Neural cell (in vitro differentiated cells): ENCODE data around the gene ATP2C2. TPM values are rescaled to one million over a fixed set of nuclear protein-coding genes. Genes with fewer than 3 reads are reported as not detected.

Experiments
- H2AFZ ChIP-seq: fragments of 200-600, 300-800 bp; sonication (generic), shearing (Covaris generic); 2 replicates; pipeline ENCODE4 v1.6.0; 2014; ENCODE audit warnings: low read depth, mild to moderate bottlenecking, antibody characterized with exemption, low read length, moderate library complexity
- H3F3A ChIP-seq: fragments of 200-600 bp; shearing (Covaris generic); 2 replicates; pipeline ENCODE4 v1.6.1; 2016; ENCODE audit warnings: mild to moderate bottlenecking, moderate library complexity, mixed read lengths, antibody characterized with exemption, low read length; ENCODE audit not compliant: insufficient read depth, poor library complexity, severe bottlenecking
- H3K27ac ChIP-seq: fragments of 200-600, 300-800 bp; sonication (generic), shearing (Covaris generic); 2 replicates; pipeline ENCODE4 v1.5.1; 2014; ENCODE audit warnings: mild to moderate bottlenecking, low read length, moderate library complexity
- H3K27me3 ChIP-seq: fragments of 300-800, 200-600 bp; sonication (generic), shearing (Covaris generic); 2 replicates; pipeline ENCODE4 v1.6.0; 2014; ENCODE audit warnings: mild to moderate bottlenecking, low read depth, low read length, moderate library complexity; ENCODE audit not compliant: insufficient read depth
- H3K36me3 ChIP-seq: fragments of 300-800, 200-600 bp; sonication (generic), shearing (Covaris generic); 2 replicates; pipeline ENCODE4 v1.5.1; 2014; ENCODE audit warnings: mild to moderate bottlenecking, antibody characterized with exemption, low read length, moderate library complexity; ENCODE audit not compliant: insufficient read depth
- H3K4me2 ChIP-seq: fragments of 300-800, 200-600 bp; sonication (generic), shearing (Covaris generic); 2 replicates; pipeline ENCODE4 v1.6.0; 2014; ENCODE audit warnings: mild to moderate bottlenecking, low read length
- H3K4me3 ChIP-seq: fragments of 300-800, 200-600 bp; sonication (generic), shearing (Covaris generic); 2 replicates; pipeline ENCODE4 v1.5.1; 2014; ENCODE audit warnings: mild to moderate bottlenecking, low read length, moderate library complexity
- H3K79me2 ChIP-seq: fragments of 200-600 bp; shearing (Covaris generic); replicated peaks from 2 replicates; pipeline ENCODE4 v1.6.0; 2014; ENCODE audit warnings: mild to moderate bottlenecking, low read length, moderate library complexity; ENCODE audit not compliant: insufficient read depth
- H3K9ac ChIP-seq: fragments of 300-800, 200-600 bp; sonication (generic), shearing (Covaris generic); 2 replicates; pipeline ENCODE4 v1.6.1; 2016; ENCODE audit warnings: mild to moderate bottlenecking, low read length, mixed read lengths
- H3K9me2 ChIP-seq: fragments of 200-600 bp; shearing (Covaris generic); 2 replicates; pipeline ENCODE4 v1.6.1; 2016; ENCODE audit warnings: mild to moderate bottlenecking, low read length, mixed read lengths; ENCODE audit not compliant: insufficient read depth
- H3K9me3 ChIP-seq: fragments of 200-600, 300-800 bp; sonication (generic), shearing (Covaris generic); 2 replicates; pipeline ENCODE4 v1.6.1; 2016; ENCODE audit warnings: mild to moderate bottlenecking, mixed run types, low read length, moderate library complexity, mixed read lengths
- H4K20me1 ChIP-seq: fragments of 200-600 bp; shearing (Covaris generic); 2 replicates; pipeline ENCODE4 v1.6.1; 2016; ENCODE audit warnings: mild to moderate bottlenecking, mixed run types; ENCODE audit not compliant: insufficient read depth
- CTCF ChIP-seq: fragments of 450-650 bp; IDR thresholded peaks from 2 replicates; pipeline ENCODE4 v1.5.1; 2014; ENCODE audit warnings: antibody characterized with exemption, mild to moderate bottlenecking, moderate library complexity; ENCODE audit not compliant: poor library complexity, severe bottlenecking
- EP300 ChIP-seq: fragments of 450-650 bp; conservative IDR thresholded peaks from 2 replicates; pipeline ENCODE4 v1.6.1; 2014; ENCODE audit warnings: antibody characterized with exemption, mild to moderate bottlenecking, moderate library complexity; ENCODE audit not compliant: poor library complexity, severe bottlenecking
- EZH2 ChIP-seq: fragments of 200-600, 300-800 bp; shearing (Covaris generic), sonication (generic); IDR thresholded peaks from 2 replicates; pipeline ENCODE4 v1.6.1; 2014; ENCODE audit warnings: antibody characterized with exemption, low read length, borderline replicate concordance, mild to moderate bottlenecking; ENCODE audit not compliant: insufficient read depth, poor library complexity, severe bottlenecking
- MXI1 ChIP-seq: fragments of 450-650 bp; conservative IDR thresholded peaks from 2 replicates; pipeline ENCODE4 v1.6.1; 2014; ENCODE audit warnings: antibody characterized with exemption, mild to moderate bottlenecking; ENCODE audit not compliant: poor library complexity, severe bottlenecking
- POLR2AphosphoS5 ChIP-seq: IDR thresholded peaks from 2 replicates; pipeline ENCODE4 v1.6.1; 2012
- RAD21 ChIP-seq: fragments of 450-650 bp; conservative IDR thresholded peaks from 2 replicates; pipeline ENCODE4 v1.6.1; 2014; ENCODE audit warnings: antibody characterized with exemption, mild to moderate bottlenecking, moderate library complexity
- REST ChIP-seq: IDR thresholded peaks from 2 replicates; pipeline ENCODE4 v1.6.1; 2012; ENCODE audit warnings: borderline replicate concordance
- SMC3 ChIP-seq: fragments of 450-650 bp; conservative IDR thresholded peaks from 2 replicates; pipeline ENCODE4 v1.6.1; 2014; ENCODE audit warnings: antibody characterized with exemption, mild to moderate bottlenecking, moderate library complexity; ENCODE audit not compliant: poor library complexity
- TAF1 ChIP-seq: IDR thresholded peaks from 2 replicates; pipeline ENCODE4 v1.6.1; 2012; ENCODE audit warnings: low read depth
- polyA plus RNA-seq: library from polyadenylated mRNA; depleted of rRNA; stranded (reverse); fragments of >200 nt; gene quantifications from 2 replicates; pipeline ENCODE4 v1.2.3, GENCODE V29; 2014

Gene ATP2C2
- polyA plus RNA-seq, 1 donor from 2014 or later, result not detected

GRCh38 chr16:84475643-84476240 lies 107.4 kb downstream of the ATP2C2 start:
- Histone ChIP-seq H3K9me3 (no peaks in the 10 kb centered on the region), H3F3A (no peaks in the 10 kb centered on the region), H3K4me2 (no peak overlapping the region), H3K79me2 (no peaks in the 10 kb centered on the region), H3K9ac (no peak overlapping the region), H2AFZ (no peak overlapping the region), H3K36me3 (no peaks in the 10 kb centered on the region), H4K20me1 (no peaks in the 10 kb centered on the region), H3K9me2 (no peaks in the 10 kb centered on the region), H3K4me3 (no peak overlapping the region), H3K27me3 (no peaks in the 10 kb centered on the region), H3K27ac (no peak overlapping the region)
- TF ChIP-seq REST (no peak), EZH2 (no peak), CTCF (no peak), RAD21 (no peak), SMC3 (no peak), EP300 (no peak), TAF1 (no peak), MXI1 (no peak), POLR2AphosphoS5 (no peak)

- TF ChIP-seq EZH2 (no peak), RAD21 (no peak), EP300 (no peak), TAF1 (no peak), REST (no peak), SMC3 (no peak), CTCF (no peak), MXI1 (no peak), POLR2AphosphoS5 (no peak)
- Histone ChIP-seq H3K9ac (no peak overlapping the region), H3K9me3 (no peaks in the 10 kb centered on the region), H3K9me2 (no peaks in the 10 kb centered on the region), H3K79me2 (no peaks in the 10 kb centered on the region), H3K27ac (no peak overlapping the region), H2AFZ (no peak overlapping the region), H3K4me2 (no peak overlapping the region), H3F3A (no peaks in the 10 kb centered on the region), H3K36me3 (no peaks in the 10 kb centered on the region), H3K27me3 (no peaks in the 10 kb centered on the region), H3K4me3 (no peak overlapping the region), H4K20me1 (no peaks in the 10 kb centered on the region)
Measured at GRCh38 chr16:84476401-84476800, 108.1 kb downstream of the ATP2C2 start.
